GM19023 (cell line): Measurements from ENCODE around the gene SARDH.
"Not testable (repeated sequence)": the region's sequence is repeated elsewhere in the genome, so short reads cannot be mapped to it uniquely, and the experiment has no call there.

Source experiments
- ATAC-seq: cut with Tn5 transposase; IDR thresholded peaks from one replicate; pipeline ENCODE4 v1.9.1; 2021; ENCODE audit warnings: mild to moderate bottlenecking, moderate library complexity; ENCODE audit not compliant: unreplicated experiment

Gene SARDH

DNA sequence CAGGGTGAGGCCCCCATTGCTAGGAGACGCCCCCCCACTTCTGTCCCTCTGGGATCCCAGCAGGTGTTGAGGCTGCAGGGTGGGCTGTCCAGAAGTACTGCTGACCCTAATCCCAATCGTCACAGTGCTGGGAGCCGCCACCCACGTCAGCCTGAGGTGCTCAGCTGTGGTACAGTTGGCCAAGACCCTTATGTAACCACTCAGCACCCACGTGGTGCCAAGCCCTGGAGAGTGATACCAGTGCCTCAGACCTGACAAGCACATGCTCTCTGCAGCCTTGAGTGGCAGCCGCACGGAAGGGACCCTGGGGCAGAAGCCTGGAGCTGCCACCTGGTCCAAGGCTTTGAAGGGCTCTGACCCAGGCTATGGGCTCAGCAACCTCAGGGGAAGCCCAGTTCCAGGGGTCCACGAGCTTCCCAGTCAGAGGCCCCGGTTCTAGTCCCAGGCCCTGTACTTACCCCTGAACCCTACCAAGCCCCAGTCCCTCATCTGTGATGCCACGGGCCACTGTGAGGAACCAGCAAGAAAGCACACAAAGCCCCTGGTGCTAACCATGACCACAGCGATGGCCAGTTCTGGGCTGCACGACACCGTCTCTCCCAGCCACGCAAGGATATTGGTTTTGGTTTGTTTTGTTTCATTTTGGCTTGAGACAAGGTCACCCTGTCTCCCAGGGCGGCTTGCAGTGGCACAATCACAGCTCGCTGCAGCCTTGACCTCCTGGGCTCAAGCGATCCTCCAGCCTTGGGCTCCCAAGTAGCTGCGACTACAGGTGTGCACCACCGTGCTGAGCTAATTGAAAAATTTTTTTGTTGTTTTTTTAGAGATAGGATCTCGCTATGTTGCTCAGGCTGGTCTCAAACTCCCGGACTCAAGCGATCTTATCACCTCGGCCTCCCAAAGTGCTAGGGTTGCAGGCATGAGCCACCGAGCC, 51.2 kb downstream of the SARDH start:
- no peak for ATAC-seq

DNA sequence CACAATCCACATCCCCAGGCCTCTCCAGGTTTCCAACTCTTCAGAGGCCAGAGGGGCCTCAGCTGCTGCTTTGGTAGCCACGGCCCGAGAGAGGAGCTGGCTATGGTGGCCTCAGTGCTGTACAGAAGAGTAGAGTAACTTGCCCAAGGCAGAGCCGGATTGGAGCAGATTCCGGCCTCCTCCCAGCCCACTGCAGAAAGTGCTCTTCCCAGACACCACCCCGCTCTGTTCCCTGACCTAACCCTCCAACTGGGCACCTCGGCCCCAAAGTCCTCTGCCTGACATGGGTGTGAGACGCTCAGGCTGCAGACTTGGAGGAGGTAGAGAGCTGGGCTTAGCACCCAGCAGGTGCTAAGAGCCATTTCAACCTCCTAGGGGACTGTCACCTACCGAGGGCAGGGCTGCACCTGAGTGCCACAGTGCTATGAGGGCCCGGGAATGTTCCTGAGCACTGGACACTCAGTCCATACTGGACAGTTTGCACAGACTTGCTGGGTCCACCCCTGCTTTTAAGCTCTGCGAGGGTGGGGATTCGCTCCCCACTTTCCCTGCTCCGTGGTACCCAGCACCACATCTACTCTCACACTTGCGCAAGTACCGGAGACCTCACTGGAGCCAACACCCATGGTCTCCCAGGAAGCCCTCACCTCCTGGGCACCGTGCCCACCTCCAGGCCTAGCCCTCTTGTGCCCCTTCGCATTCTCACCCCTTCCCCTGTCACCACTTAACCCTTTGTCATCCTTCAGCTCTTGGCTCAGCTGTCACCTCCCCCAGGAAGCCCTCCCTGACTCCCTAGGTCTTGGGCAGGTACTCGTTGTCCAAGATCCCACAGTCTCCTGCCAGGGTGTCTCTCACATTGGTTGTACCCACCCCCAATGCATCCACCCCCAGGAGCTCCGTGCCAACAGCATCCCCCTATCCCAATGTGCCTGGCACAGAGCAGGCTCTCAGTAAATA, 52.2 kb downstream of the SARDH start:
- no peak for ATAC-seq

DNA sequence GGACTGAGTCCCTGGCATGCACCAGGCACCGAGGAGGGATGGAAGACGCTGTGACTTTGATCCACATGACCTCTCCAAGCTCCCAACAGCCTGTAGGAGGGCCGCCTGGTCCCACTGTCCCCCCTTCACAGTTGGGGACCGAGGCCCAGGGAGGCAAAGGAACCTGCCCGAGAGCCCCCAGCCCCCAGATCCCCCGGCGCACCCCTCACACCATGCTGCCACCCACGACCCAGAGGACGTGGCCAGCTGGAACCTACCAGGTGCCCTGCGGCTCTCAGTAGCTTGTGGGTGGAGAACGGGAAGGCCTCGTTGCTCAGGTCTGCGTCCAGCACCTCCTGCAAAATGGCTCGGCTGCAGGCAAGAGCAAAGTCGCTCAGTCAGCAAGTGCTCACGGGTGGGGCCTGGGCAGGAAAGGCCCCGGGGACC, 53.2 kb downstream of the SARDH start:
- no peak for ATAC-seq

DNA sequence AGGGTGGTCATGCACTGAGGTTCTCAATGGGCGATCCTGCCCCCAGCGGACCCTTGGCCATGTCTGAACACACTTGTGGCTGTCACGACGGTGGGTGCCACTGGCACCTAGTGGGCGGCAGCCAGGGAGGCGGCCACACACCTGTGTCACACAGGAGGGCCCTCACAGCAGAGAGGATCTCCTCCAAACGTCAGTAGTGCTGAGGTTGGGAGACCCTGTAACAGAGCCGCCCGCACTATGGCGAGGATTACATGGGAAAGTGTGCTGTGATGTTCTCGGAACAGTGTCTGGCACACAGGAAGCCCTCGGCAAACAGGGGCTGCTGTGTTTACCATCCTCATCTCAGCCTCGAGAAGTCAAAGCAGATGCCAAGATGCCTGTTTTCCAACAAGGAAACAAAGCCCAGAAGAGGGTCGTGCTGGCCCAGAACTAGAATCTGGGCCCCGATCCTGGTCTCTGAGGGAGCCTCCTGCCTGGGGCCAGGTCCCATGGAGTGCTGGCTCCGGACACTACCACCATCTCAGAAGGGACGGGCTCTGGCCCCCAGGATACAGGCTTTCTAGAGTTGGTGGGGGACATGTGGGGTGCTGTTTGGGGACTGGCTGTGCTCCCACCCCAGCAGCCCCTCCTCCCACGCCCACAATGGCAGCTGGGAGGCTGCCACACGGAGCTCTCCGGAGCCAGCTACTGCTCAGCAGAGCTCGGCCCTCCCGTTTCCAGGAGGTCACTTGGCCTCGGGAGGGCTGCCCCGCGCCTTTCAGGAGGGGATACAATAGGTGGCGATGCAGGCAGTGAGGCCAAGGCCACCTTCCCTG, 53.8 kb downstream of the SARDH start:
- no peak for ATAC-seq

DNA sequence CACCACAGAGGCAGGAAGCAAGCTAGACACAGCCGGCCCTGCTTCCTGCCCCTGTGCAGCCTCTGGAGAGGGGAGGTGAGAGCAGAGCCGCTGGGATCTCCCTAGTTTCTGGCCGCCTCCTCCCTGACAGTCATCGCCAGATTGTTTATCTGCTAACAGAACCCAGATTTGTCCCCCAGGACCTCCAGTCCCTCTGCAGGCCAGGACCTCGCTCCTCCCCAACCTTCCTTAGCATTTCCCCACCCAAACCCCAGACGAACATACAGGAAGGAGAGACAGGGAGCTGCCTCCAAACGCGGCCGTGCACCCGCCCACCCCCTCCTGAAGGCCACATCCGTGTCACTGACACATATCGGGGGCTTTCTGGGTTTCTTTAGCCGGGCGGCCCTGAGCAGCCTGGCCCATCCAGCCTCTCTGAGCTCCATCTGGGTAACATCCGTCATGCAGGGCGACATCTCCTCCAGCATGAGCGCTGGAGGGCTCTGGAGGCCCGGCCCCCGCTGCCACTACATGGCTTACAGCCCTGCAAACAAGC, 54.5 kb downstream of the SARDH start:
- no peak for ATAC-seq

DNA sequence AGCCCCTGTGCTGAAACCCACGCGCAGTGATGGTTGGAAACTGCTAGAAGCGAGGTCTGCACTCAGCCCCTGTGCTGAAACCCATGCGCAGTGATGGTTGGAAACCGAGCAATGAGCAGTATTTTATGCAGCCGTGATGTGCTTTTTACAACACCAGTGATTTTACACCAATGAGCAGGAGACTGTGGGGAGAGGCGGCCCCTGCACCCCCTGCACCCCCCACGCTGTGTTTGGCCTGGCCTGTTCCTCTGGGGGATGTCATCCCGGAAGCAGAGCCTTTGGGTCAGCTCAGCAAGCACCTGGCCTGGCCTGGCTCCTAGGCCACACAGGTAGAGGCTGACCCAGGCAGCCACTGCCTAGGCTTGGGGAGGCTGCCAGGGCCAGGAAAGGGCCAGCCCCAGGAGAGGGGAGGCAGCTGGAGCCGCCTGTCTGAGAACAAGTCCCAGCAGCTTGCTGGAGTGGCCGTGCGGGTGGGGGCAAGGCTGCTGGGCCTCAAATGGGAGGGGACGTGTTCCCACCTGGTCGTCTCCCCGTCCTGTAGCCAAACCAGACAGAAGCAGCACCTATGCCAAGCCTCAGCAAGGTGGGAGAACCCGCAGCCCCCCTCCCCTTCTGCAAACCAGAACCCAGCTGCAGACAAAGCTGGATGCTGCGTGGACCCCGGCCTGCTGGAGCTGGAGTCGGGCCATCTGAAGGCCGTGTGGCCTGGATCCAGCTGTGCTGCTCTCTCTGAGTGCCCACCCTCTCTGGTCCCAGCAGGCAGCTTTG, 55.1 kb downstream of the SARDH start:
- ATAC-seq, result no peak

DNA sequence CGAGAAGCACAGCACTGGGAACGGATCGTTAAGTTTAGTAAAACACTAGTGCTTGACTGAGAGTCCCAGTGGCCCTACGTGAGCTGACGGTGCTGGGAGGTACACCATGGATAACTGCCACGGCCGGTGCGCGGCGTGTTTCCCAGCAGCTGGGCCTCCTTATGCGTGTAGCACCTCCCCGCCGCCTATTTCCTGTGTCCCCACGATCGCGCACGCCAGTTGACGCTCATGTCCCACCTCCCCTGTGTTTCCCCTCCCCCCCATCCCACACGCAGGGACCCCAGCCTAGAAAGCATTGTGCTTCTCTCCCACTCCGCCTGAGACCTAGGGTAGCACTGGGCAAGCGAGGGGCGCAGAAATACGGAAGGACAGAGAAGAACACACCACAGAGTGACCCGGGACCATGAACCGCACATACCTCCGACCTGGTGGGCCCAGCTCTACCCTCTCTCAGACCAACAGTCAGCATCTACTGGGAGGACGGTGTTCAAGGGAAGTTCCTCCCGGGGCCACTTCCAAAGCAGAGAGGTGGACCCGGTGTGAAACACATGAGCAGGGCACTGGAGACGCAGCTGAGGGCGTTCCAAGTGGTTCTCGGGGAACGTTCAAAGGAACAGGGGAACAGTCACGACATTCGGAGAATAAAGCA, 56.4 kb downstream of the SARDH start:
- no peak for ATAC-seq

DNA sequence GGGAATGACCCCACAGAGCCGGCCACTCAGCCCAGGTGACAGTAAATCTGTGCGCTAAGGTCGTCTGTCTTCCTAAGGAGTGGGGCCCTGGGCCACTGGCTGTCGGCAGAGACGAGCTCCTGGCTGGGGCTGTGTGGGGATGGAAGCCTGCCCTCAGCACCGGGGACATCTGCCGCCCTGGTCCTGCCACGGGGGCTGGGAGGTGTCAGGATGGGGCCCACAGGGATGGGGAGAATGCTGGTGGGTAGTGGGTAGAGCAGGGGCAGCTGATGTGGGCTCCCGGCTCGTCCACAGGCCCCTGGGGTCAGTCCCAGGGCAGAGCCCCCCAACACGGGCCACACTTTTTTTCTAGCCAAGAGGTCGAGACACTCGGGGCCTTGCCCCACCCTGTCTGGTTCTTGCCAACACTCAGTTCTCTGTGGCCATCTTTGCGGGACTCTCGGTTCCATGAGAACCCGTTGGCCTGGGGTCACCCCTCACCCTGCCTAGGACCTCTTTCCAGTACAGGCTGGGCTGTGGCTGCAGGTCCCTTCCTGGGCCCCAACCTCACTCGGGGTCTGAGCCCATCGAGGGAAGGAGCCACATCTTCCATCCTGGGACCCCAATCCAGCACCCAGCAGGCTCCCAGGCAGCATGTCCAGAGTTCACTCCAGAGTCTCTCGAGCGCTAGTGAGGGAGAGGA, 57.0 kb downstream of the SARDH start:
- no peak for ATAC-seq

DNA sequence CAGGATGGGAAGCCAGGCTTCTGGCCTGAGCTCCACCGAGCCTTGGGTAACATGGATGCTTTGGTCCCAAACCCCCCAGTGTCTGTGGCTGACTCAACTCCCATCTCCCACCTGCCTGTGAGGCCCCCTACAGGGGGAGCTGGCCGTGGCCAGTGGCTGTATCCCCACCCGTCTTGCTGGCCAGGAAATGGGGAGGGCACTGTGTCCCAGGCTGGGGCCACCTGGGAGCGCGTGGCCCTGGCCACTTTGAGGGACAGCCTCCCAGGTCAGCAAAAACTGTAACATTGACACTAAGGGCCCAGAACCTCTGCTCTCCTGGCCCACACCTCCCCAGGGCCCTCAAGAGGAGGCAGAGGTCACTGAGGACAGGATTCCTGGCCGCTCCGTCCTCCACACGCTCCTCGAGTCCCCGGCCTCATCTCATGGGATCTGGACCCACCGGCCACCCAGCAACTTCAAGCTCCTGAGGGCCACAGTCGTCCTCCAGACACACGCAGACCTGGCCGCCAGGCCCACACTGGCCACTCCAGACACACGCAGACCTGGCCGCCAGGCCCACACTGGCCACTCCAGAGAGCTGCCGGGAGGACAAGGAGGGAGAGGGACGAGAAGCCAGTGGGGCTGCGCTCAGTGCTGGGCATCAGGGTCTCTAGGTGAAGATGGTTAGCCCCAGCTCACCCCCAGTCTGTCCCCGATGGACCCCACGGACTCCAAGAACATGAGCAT, 57.7 kb downstream of the SARDH start:
- ATAC-seq, result no peak

DNA sequence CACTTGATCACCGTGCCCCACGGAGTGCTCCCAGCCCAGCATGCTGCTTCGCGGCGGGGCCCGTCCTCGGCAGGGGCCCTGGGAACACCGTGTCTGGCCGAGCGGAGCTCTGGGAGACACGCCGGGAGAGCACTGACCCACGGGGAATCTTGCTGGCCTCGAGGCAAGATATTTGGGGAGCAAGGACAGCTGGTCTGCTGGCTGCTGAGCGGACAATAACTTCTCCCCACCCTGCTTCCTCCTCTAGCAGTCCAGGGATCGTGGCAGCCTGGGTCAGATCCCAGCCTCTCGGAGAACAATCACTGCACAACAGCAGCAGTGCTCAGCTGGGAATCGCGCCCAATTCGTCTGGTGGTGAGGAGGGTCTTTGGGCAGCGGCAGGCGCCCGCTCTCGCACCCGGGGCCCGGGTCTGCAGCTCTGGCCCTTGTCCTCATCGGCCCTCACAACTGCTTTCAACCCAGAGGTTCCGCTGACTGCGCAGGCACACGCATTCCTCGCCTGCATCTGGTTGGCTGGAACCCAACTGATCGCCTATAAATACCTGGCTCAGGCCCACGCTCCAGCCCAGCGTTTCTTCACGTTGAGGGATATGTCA, 58.6 kb downstream of the SARDH start:
- ATAC-seq, result no peak

DNA sequence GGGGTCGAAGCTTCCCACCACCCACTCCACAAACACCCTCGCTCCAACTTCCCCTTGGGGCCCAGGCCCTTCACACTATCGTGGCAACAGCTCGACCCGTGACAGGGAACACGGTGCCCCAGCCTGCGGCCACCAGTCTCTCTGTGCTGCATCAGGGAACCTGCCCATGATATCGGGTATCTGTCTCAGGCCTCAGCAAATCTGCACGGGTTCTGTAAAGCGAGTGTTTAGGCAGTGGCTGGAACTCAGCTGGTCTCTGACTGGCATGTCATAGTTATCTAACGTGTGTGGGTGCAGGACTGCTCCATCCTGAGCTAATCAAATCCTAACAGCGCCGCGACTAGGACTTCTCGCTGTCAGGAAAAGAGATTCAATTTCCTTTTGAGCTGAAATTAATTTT, 59.1 kb downstream of the SARDH start:
- ATAC-seq, result no peak

DNA sequence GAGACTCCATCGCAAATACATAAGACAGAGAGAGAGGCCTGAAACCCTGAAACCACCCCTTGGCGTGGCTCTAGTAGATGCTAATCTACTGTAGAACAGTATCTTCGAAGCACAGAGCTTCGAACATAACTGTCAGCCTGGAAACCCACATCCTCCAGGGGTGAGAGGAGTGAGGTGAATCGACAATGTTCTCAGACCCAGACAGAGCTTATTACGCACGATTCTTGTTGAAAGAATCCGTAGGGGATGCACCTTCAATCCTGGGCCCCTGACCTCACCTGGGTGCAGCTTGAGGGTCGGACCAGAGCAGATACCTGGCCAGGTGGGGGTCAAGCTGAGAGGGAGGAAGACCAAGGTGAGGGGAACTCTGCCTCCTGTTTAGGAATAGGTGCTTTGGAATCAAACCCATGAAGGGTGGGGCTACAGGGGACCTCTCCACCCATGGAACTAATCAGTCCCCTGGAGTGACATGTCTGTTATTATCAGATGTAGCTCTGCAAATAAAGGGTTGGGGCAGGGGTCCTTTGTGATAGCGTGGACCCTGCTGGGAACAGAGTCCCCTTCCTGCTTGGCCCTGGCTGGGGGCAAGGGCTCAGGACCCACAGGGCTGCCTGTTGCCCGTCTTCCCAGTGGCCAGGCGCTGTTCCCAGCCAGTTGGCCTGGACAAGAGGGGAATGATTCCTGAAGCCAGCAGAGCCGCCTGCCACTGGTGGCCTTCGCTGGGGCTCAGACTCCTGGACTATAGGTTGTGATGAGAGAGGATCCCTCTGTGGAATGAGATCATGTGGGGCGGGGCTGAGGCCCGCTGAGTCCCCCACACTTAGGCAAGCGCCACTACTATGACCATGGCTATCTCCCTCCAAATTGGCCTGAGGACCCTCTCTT, 60.8 kb downstream of the SARDH start:
- ATAC-seq, result no peak

DNA sequence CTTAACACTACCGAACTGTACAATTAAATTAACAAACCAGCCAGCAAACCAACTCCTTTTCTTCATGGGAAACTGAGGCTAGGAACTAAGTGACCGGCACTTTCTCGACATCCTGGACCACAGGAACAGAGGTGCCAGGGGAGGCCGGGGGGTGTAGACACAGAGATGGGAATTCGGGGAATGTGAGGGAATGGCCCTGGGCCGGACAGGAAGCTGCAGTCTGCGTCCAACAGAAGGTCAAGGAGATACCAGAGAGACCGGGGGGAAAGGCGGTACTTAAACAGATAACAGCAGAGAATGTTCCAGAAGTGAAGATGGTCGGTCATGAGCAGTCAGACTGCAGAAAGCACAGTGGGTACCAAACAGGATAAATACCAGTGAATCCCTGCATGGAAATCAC, 61.7 kb downstream of the SARDH start:
- ATAC-seq, result no peak

DNA sequence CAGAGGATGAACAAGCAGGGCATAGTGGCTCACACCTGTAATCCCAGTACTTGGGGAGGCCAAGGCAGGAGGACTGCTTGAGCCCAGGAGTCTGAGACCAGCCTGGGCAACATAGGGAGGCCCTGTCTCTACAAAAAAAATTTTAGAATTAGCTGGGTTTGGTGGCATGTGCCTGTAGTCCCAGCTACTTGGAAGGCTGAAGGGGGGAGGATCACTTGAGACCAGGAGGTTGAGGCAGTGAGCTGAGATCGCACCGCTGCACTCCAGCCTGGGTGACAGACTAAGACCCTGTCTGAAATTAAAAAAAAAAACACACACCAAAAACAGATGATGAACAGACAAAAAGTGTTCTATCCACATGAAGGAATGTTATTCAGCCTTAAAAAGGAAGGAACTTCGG, 62.4 kb downstream of the SARDH start:
- not testable (repeated sequence) for ATAC-seq

DNA sequence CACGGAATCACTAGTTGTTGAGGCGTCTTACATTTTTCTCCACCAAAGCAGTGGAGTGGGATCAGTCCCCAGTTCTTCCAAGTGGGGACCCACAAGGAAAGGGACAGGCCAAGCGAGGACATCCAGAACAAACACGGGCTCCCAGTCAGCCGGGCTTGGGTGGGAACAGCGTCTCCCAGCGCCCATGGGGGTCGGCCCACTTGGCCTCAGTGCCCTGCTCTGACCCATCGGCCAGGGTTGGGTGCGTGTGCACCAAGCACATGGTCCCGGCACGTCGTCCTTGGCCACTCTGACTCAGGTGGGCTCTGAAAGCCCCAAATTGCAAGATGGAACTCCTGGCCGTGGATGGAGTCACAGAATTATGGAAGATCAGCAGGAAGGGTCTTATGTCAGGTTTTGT, 64.1 kb downstream of the SARDH start:
- ATAC-seq, result no peak

DNA sequence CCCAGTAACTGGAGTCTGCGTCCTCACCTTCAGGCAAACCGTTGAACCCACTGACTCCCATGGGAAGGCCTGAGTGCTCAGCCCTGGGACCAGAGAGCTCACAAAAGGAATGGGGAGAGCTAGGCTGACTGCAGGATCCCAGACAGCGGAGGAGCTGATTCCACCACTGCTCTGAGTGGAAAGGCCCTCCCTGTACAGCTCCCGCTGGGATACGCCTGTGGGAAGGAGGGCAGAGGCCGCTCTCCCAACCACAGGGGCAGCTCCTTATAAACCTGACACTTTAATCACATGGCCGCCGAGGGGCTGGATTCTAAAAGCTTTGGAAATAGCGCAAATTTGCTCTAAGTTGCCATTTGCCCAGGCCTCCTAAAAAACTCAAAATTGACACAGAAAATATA, 64.9 kb downstream of the SARDH start:
- no peak for ATAC-seq
